NCI-H2196 (cell line): Measurements from ENCODE around the gene NES.
"Not testable (repeated sequence)": the region's sequence is repeated elsewhere in the genome, so short reads cannot be mapped to it uniquely, and the experiment has no call there.

Experiments used
- DNase-seq: peaks from one replicate; lab custom pipeline; 2025; ENCODE audit not compliant: unreplicated experiment; lab: John Stamatoyannopoulos, UW

Gene NES

DNA sequence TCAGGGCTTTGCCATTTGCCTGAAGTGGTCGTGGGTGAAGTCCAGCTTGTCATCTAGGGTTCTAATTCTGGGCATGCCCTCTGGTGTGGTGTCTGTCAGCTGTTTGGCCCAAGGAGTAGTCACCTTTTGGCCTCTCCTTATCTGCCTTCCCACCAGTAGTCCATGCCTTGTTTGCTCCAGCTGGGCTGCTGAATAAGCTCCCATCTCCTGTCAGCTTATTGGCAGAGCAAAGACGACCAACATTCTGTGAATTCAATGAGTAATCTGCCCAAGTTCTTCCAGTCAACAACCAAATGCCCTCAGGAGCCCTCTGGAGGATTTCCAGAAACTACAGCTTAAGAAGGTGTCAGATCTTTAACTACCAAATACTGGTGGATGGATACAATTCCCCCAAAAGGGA, 28.3 kb downstream of the NES start:
- DNase-seq = no peak

DNA sequence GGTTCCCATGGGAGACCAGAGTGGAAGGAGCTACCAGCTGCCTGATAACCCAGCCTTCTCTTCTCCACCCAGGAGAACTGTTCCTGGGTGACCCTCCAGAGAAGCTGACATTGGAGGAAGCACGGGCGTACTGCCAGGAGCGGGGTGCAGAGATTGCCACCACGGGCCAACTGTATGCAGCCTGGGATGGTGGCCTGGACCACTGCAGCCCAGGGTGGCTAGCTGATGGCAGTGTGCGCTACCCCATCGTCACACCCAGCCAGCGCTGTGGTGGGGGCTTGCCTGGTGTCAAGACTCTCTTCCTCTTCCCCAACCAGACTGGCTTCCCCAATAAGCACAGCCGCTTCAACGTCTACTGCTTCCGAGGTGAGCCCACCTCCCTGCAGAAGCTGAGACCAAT, 28.7 kb downstream of the NES start:
- DNase-seq = no peak

GRCh38 chr1:156647351-156647750, 29.9 kb downstream of the NES start:
- DNase-seq = no peak

- no peak for DNase-seq
Measured at GRCh38 chr1:156646738-156647211, 30.4 kb downstream of the NES start.

DNA sequence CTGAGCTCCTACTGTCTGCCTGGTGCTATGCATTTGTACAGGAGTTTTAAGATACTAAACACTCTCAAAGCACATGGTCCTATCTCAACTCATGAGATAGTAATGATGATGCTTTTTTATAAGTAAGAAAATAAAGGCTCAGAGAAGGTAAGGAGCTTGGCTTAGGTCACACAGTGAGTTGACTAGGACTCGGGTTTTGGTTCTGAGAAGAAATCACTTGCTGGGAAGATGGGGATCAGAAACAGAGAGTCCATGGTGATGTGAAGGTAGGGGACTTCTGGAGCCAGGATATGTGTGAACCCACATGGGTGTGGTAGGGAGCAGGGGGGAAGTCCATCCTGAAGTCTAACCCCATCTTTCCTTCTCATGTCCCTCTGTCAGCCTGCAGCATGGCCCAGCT, 31.5 kb downstream of the NES start:
- no peak for DNase-seq

DNA sequence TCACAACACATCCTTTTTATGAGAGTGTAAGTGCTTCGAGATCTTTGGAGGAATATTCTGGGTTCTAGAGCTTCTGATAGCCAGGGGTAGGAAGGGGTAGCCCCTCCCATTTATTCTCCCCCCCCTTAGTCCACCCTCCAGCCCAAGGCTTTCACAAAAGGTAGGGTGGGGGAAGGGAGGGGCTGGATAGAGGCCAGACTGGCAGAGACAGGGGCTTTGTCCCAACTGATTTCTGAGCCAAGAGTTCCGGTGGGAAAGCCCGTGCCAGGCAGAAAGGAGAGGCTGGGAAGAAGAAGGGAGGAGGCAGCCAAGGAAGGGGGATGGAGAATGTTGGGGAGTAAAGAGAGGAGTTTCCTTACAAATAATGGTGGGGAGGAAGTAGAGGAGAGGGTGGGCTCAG, 32.2 kb downstream of the NES start:
- no peak for DNase-seq

GRCh38 chr1:156644640-156645039, 32.6 kb downstream of the NES start:
- no peak for DNase-seq

DNA sequence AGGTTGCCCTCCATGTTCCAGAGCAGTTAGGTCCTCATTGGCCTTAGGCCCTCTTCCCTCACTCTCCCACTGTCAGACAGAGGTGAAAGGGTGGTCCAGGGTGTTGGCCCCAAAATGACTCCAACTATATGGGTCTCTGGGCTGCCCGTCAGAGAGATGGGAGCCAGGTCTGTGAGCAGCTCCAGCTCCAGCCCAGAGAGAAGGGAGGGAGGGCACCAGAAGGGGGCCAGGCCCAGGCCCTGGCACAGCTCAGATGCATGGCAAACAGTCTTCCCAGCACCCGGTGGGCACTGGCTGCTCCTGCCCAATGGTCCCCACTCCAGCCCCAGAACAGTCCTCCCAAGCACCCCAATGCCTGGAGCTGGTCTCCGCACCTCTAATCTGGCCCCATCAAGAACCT, 33.1 kb downstream of the NES start:
- no peak for DNase-seq

DNA sequence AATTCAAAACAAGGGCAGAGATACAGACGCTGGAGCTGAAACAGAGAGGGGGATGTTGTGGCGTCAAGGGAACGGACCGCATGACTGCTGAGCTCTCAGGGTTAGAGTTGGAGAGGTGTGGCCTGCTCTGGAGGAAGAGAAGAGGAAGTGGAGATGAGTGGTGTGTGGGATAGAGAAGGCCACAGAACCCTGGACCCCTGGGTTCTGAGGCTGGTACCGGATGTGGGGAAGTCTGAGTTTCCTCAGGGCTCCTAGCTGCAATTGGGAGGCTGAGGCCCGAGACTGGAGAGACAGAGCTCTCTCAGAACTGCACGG, 33.5 kb downstream of the NES start:
- no peak for DNase-seq

DNA sequence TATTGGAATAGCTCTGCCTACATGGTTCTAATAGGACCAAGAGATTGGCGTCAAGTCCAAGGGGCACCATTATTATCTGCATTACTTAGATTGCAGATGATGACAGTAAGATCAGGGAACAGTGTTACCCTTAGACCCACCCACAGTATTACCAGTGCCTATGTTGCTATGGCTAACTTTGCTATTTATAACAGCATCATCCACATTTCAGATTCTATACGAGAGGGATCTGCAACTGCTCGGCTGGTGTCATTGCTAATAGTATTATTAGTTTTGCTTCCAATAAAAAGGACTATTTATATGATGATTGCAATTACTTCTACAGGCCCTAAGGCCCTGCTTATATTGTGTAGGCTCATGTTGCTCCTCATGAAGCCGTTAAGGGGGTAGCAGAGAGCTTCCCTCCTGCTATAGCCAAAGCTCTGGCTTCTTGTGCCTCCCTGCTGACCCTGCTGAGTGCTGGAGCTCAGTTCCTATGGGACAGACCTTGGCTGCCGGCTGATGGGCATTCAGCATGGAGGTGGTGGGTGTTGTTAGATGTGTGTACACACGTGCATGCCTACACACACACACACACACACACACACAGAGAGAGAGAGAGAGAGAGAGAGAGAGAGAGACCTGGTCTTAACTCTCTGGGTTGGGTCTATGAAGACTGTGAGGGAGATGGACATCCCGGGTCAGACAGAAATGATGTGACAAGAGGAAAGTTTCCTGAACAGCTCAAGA, 34.0 kb downstream of the NES start:
- DNase-seq = no peak

GRCh38 chr1:156642265-156643048, 34.8 kb downstream of the NES start:
- no peak for DNase-seq

- DNase-seq = no peak
Measured at GRCh38 chr1:156641761-156642264, 35.4 kb downstream of the NES start, which contains the start of gene BCAN. Gene BCAN (plus strand): TSS chr1:156642117. CDS start chr1:156646055, 3,938 bp downstream.

DNA sequence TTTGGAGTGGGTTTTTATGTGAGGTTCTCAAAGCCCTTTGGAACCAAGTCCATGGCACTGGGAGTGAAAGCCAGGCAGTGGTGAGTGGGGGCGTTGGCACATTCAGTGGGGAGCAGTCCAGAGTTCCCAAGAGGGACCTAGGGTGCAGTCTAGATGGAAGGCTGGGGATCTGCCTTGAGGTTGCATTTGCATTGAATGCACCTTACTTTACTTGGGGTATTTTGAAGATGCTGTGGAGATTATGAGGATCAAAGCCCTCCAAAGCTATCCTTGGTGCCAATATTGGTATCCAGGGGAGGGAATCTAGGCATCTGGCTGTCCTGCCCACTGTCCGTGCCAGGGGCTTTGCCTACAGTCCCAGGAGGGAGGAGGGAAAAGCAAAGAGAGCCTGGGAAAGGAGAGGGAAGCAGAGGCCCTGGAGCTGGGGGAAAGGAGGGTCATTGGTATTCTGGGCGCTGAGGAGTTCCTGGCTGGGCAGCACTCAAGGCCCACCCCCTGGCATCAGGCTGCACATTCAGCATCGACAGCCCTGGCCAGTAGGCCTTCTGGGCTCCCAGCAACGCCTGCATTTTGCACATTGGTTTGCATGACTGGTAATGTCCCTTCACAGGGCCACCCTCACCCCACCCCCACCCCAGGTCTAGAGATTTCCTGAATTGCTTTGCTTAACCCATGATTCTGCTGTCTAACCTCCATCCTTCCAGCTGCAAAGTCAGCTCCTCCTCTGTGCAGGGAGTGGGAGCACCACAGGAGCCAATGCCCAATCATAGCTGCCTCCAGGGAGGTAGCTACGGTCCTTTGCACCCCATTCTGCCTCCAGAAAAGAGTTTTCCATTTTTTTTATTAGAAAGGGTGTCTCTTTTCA, 36.1 kb downstream of the NES start:
- DNase-seq = no peak

GRCh38 chr1:156639601-156640101, 37.6 kb downstream of the NES start:
- DNase-seq = peak; percentile 77

GRCh38 chr1:156638189-156638985, 38.8 kb downstream of the NES start:
- no peak for DNase-seq

- no peak for DNase-seq
Measured at GRCh38 chr1:156632355-156632754, 44.9 kb downstream of the NES start.

GRCh38 chr1:156631152-156631551, 46.1 kb downstream of the NES start:
- DNase-seq = not testable (repeated sequence)

DNA sequence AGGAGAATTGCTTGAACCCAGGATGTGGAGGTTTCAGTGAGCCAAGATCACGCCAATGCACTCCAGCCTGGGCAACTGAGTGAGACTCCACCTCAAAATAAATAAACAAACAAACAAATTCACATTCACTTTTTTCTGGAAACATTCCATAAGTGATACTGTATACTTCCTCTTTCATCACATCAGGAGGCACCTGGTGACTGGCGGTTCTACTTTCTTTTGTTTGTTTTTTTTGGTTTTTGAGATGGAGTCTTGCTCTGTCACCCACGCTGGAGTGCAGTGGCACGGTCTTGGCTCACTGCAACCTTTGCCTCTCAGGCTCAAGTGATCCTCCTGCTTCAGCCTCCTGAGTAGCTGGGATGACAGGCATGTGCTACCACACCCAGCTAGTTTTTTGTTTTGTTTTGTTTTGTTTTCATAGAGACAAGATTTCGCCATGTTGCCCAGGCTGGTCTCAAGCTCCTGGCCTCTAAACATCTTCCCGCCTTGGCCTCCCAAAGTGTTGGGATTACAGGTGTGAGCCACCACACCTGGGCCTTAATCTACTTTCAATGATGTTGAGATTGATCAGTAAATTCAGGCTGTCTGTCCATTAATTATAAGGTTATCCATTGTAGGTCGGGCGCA, 47.3 kb downstream of the NES start:
- DNase-seq = peak; percentile 40

GRCh38 chr1:156627313-156627880, 49.8 kb downstream of the NES start:
- DNase-seq = peak; percentile 47

DNA sequence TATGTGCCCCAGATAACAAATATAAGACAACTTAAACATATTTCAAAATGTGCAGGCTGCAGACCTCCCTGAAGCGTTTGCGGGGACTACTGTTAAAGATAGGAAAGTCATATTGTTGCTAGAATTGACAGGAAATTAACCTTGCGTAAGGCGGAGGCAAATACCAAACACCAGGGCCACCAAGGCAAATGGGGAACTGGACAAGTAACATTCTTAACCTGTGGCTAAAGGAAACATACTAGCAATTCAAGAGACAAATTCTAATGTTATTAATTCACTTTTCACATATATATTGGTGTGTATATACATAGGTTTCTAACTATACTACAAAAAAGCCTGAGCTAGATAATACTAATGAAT, 51.1 kb downstream of the NES start:
- no peak for DNase-seq
